Endodermal cell (in vitro differentiated cells): ENCODE measurements around the gene TCF3. TPM values are rescaled to one million over a fixed set of nuclear protein-coding genes. Genes with fewer than 3 reads are reported as not detected.

ENCODE experiments used
- DNase-seq: peaks from one replicate; pipeline ENCODE4 v3.0.0-alpha.2; 2017
- H3K27ac ChIP-seq: 2 replicates; pipeline ENCODE4 v1.5.1; 2013; ENCODE audit warnings: mild to moderate bottlenecking, low read depth, low read length, moderate library complexity
- H3K27me3 ChIP-seq: 2 replicates; pipeline ENCODE4 v1.6.1; 2013; ENCODE audit warnings: mild to moderate bottlenecking, low read length, moderate library complexity; ENCODE audit not compliant: insufficient read depth, control insufficient read depth, poor library complexity, severe bottlenecking
- H3K36me3 ChIP-seq: 2 replicates; pipeline ENCODE4 v1.7.0; 2013; ENCODE audit warnings: mild to moderate bottlenecking, low read length, moderate library complexity; ENCODE audit not compliant: control insufficient read depth, insufficient read depth
- H3K4me1 ChIP-seq: one replicate; pipeline ENCODE4 v1.7.0; 2013; ENCODE audit warnings: low read length; ENCODE audit not compliant: control insufficient read depth, insufficient read depth
- H3K4me3 ChIP-seq: 2 replicates; pipeline ENCODE4 v1.5.1; 2013; ENCODE audit warnings: mild to moderate bottlenecking, low read length, moderate library complexity
- H3K9ac ChIP-seq: 2 replicates; pipeline ENCODE4 v1.6.1; 2013; ENCODE audit warnings: mild to moderate bottlenecking, low read length, moderate library complexity; ENCODE audit not compliant: poor library complexity, severe bottlenecking; ENCODE audit errors: extremely low read depth
- H3K9me3 ChIP-seq: 2 replicates; pipeline ENCODE4 v1.6.1; 2013; ENCODE audit warnings: mild to moderate bottlenecking, low read length, moderate library complexity; ENCODE audit not compliant: control insufficient read depth
- H3K27ac Mint-ChIP-seq: 2 replicates; pipeline ENCODE4 v1.8.0; 2020; ENCODE audit warnings: mixed read lengths
- H3K27me3 Mint-ChIP-seq: 2 replicates; pipeline ENCODE4 v1.8.0; 2021; ENCODE audit warnings: mild to moderate bottlenecking, mixed read lengths; ENCODE audit not compliant: insufficient read depth
- H3K36me3 Mint-ChIP-seq: 2 replicates; pipeline ENCODE4 v1.8.0; 2020; ENCODE audit warnings: low read depth, mixed read lengths
- H3K4me1 Mint-ChIP-seq: 2 replicates; pipeline ENCODE4 v1.8.0; 2020; ENCODE audit warnings: mixed read lengths
- H3K4me3 Mint-ChIP-seq: 2 replicates; pipeline ENCODE4 v1.8.0; 2020; ENCODE audit warnings: mild to moderate bottlenecking, moderate library complexity, mixed read lengths
- H3K9me3 Mint-ChIP-seq: 2 replicates; pipeline ENCODE4 v1.8.0; 2020; ENCODE audit warnings: mild to moderate bottlenecking, mixed read lengths
- CTCF ChIP-seq: fragments of 200-600 bp; sonication (generic); conservative IDR thresholded peaks from 2 replicates; pipeline ENCODE4 v1.5.0; 2021; ENCODE audit warnings: antibody characterized with exemption, mild to moderate bottlenecking
- whole genome bisulfite sequencing, 2 experiments: methylation state at CpG; one replicate each; pipeline versions ENCODE4 v1.1.5 to v1.1.7; 2013; ENCODE audit warnings: missing lambda C conversion rate in 2 of 2, mixed read lengths in 1 of 2; ENCODE audit not compliant: insufficient coverage in 1 of 2, insufficient read length in 1 of 2; 5-methylcytosine and 5-hydroxymethylcytosine counted together
- total RNA-seq, 2 donors: library from RNA; stranded (reverse); fragmentation: NEBNext Ultra II Directional in 1 of 2; extraction: Animal tissue kit (Norgen Biotek cat#: 25700) in 1 of 2; gene quantifications; 2 replicates in 1 of 2; 3 replicates in 1 of 2; pipeline ENCODE4 v1.2.1, GENCODE V29; 2021

Gene TCF3
- total RNA-seq, 2 donors from 2014 or later: 233 to 268 TPM

- H3K4me3 Mint-ChIP-seq: peak overlapping the region; percentile 63
- H3K9me3 Mint-ChIP-seq: no peaks in the 10 kb centered on the region
- Histone ChIP-seq H3K36me3 (peaks cover 32% of the 10 kb centered on the region), H3K4me3 (peak overlapping the region; percentile 82), H3K9me3 (no peaks in the 10 kb centered on the region), H3K27ac (peak overlapping the region; percentile 100), H3K27me3 (peaks cover 21% of the 10 kb centered on the region), H3K4me1 (no peaks in the 10 kb centered on the region), H3K9ac (peak overlapping the region; percentile 99)
- H3K27ac Mint-ChIP-seq: peak overlapping the region; percentile 77
- DNase-seq: peak; percentile 68
- H3K36me3 Mint-ChIP-seq: peaks cover 24% of the 10 kb centered on the region
- 0 to 1% methylated on average over 23 to 107 of the region's 108 CpGs for WGBS, 2 experiments
- peaks cover 35% of the 10 kb centered on the region for H3K27me3 Mint-ChIP-seq
- TF ChIP-seq CTCF: no peak
- no peaks in the 10 kb centered on the region for H3K4me1 Mint-ChIP-seq
Observed at GRCh38 chr19:1567116-1567847, 85.1 kb downstream of the TCF3 start.

- Mint-ChIP-seq H3K36me3 (peaks cover 24% of the 10 kb centered on the region), H3K9me3 (no peaks in the 10 kb centered on the region), H3K4me3 (peak overlapping the region; percentile 63), H3K27me3 (peaks cover 28% of the 10 kb centered on the region), H3K27ac (peak overlapping the region; percentile 39), H3K4me1 (no peaks in the 10 kb centered on the region)
- Histone ChIP-seq H3K4me3 (peak overlapping the region; percentile 82), H3K4me1 (no peaks in the 10 kb centered on the region), H3K36me3 (peaks cover 32% of the 10 kb centered on the region), H3K9ac (peak overlapping the region; percentile 99), H3K27ac (peak overlapping the region; percentile 100), H3K9me3 (no peaks in the 10 kb centered on the region), H3K27me3 (peaks cover 21% of the 10 kb centered on the region)
- WGBS, 2 experiments: 0 to 1% methylated on average over 1 to 36 of the region's 42 CpGs
- TF ChIP-seq CTCF: no peak
- DNase-seq: peak; percentile 93
Observed at GRCh38 chr19:1566392-1567115, 85.9 kb downstream of the TCF3 start.

GRCh38 chr19:1563251-1563650, 89.2 kb downstream of the TCF3 start:
- peaks cover 36% of the 10 kb centered on the region for H3K36me3 Mint-ChIP-seq
- Histone ChIP-seq H3K9ac (no peak overlapping the region), H3K36me3 (peaks cover 56% of the 10 kb centered on the region), H3K4me3 (no peak overlapping the region), H3K27ac (no peak overlapping the region), H3K9me3 (no peaks in the 10 kb centered on the region), H3K4me1 (no peaks in the 10 kb centered on the region), H3K27me3 (no peaks in the 10 kb centered on the region)
- H3K4me1 Mint-ChIP-seq: no peaks in the 10 kb centered on the region
- H3K9me3 Mint-ChIP-seq: no peaks in the 10 kb centered on the region
- 80 to 98% methylated on average over 1 to 6 of the region's 6 CpGs for WGBS, 2 experiments
- peak overlapping the region; percentile 39 for H3K27ac Mint-ChIP-seq
- H3K4me3 Mint-ChIP-seq: no peak overlapping the region
- no peak for TF ChIP-seq CTCF
- no peak for DNase-seq
- no peaks in the 10 kb centered on the region for H3K27me3 Mint-ChIP-seq
